ENCODE measurements around the gene MEPCE. TPM values are rescaled to one million over a fixed set of nuclear protein-coding genes. Genes with fewer than 3 reads are reported as not detected.
"Not testable (repeated sequence)": the region's sequence is repeated elsewhere in the genome, so short reads cannot be mapped to it uniquely, and the experiment has no call there.

MEPCE gene
- total RNA-seq, 2 donors from 2014 or later, result 14.0 to 34.9 TPM

- Histone ChIP-seq H3K4me1 (peaks cover 1% of the 10 kb centered on the region), H3K36me3 (replicated peaks in 1 of 2; ENCODE audit: insufficient read depth in 1 of 2, low read depth in 2 of 2) (no peaks in the 10 kb centered on the region), H3K27ac (peak overlapping the region in 3 of 4 donors; percentile 5 to 44 (median 8)), H3K9me3 (no peaks in the 10 kb centered on the region), H3K4me3 (no peak overlapping the region), H3K27me3 (no peaks in the 10 kb centered on the region)
- no peak for DNase-seq
- TF ChIP-seq POLR2A (IDR thresholded peaks at IDR 0.05), result no peak
- TF ChIP-seq CTCF (IDR thresholded peaks at IDR 0.05), result no peak
- intact Hi-C loops (cut with DNase I), result no loop called here
- peak; percentile 54 for ATAC-seq
- WGBS, 2 donors, result 46 to 54% methylated on average over 11 to 14 of the region's 14 CpGs
Observed at GRCh38 chr7:100444311-100445278, 15.0 kb downstream of the MEPCE start.

- TF ChIP-seq CTCF (IDR thresholded peaks at IDR 0.05) (no peak), POLR2A (IDR thresholded peaks at IDR 0.05) (no peak)
- no peak for ATAC-seq
- WGBS, 2 donors, result 54 to 59% methylated on average over 2 of the region's 2 CpGs
- no peaks in the 10 kb centered on the region for H3K9me3 ChIP-seq
- H3K36me3 ChIP-seq (replicated peaks in 1 of 2; ENCODE audit: insufficient read depth in 1 of 2, low read depth in 2 of 2), result no peaks in the 10 kb centered on the region
- peaks cover 15% of the 10 kb centered on the region for H3K4me1 ChIP-seq
- no peak overlapping the region for H3K27ac ChIP-seq
- no peak overlapping the region for H3K4me3 ChIP-seq
- no peak for DNase-seq
- intact Hi-C loops (cut with DNase I), result no loop called here
- H3K27me3 ChIP-seq, result no peaks in the 10 kb centered on the region
Observed at GRCh38 chr7:100446040-100446439, 16.4 kb downstream of the MEPCE start.

- 85 to 93% methylated on average over 8 of the region's 8 CpGs for WGBS, 2 donors
- H3K9me3 ChIP-seq; DNase-seq; H3K27me3 ChIP-seq; H3K4me3 ChIP-seq; H3K27ac ChIP-seq; intact Hi-C loops (cut with DNase I); H3K36me3 ChIP-seq (replicated peaks in 1 of 2; ENCODE audit: insufficient read depth in 1 of 2, low read depth in 2 of 2); ATAC-seq: not testable (repeated sequence)
- H3K4me1 ChIP-seq, result peaks cover 16% of the 10 kb centered on the region
Observed at GRCh38 chr7:100447363-100447762, 17.7 kb downstream of the MEPCE start.

- 82 to 85% methylated on average over 13 of the region's 13 CpGs for WGBS, 2 donors
- ATAC-seq (no peak), DNase-seq (no peak)
- Histone ChIP-seq H3K4me1 (peaks cover 16% of the 10 kb centered on the region), H3K27ac (peak overlapping the region in 1 of 4 donors; percentile 77), H3K36me3 (replicated peaks in 1 of 2; ENCODE audit: insufficient read depth in 1 of 2, low read depth in 2 of 2) (no peaks in the 10 kb centered on the region), H3K4me3 (no peak overlapping the region), H3K27me3 (no peaks in the 10 kb centered on the region), H3K9me3 (no peaks in the 10 kb centered on the region)
- intact Hi-C loops (cut with DNase I), result no loop called here
- TF ChIP-seq CTCF (IDR thresholded peaks at IDR 0.05) (no peak), POLR2A (IDR thresholded peaks at IDR 0.05) (no peak)
Observed at GRCh38 chr7:100449190-100449795, 19.7 kb downstream of the MEPCE start.

- H3K4me1 ChIP-seq, result peaks cover 16% of the 10 kb centered on the region
- H3K27me3 ChIP-seq, result no peaks in the 10 kb centered on the region
- intact Hi-C loops (cut with DNase I), result no loop called here
- H3K9me3 ChIP-seq, result no peaks in the 10 kb centered on the region
- no peak overlapping the region for H3K4me3 ChIP-seq
- H3K27ac ChIP-seq, result no peak overlapping the region
- no peak for DNase-seq
- no peak for ATAC-seq
- no peak for TF ChIP-seq CTCF (IDR thresholded peaks at IDR 0.05)
- TF ChIP-seq POLR2A (IDR thresholded peaks at IDR 0.05), result no peak
- H3K36me3 ChIP-seq (replicated peaks in 1 of 2; ENCODE audit: insufficient read depth in 1 of 2, low read depth in 2 of 2), result no peaks in the 10 kb centered on the region
- 86% methylated on average over 3 of the region's 3 CpGs for WGBS, 2 donors
Observed at GRCh38 chr7:100452513-100452912, 22.9 kb downstream of the MEPCE start.

GRCh38 chr7:100453854-100454253 is 24.2 kb downstream of the MEPCE start:
- ATAC-seq; DNase-seq; H3K36me3 ChIP-seq (replicated peaks in 1 of 2; ENCODE audit: insufficient read depth in 1 of 2, low read depth in 2 of 2); H3K4me3 ChIP-seq; H3K27ac ChIP-seq; H3K9me3 ChIP-seq; intact Hi-C loops (cut with DNase I); H3K27me3 ChIP-seq: not testable (repeated sequence)
- 87 to 95% methylated on average over 8 of the region's 8 CpGs for WGBS, 2 donors
- peaks cover 16% of the 10 kb centered on the region for H3K4me1 ChIP-seq

All from body of pancreas (tissue), 4 donors.